Karpas-422 (cell line): ENCODE data around the gene URI1. TPM values are rescaled to one million over a fixed set of nuclear protein-coding genes. Genes with fewer than 3 reads are reported as not detected.
"Not testable (repeated sequence)": the region's sequence is repeated elsewhere in the genome, so short reads cannot be mapped to it uniquely, and the experiment has no call there.

Source experiments
- DNase-seq: peaks from one replicate; pipeline ENCODE4 v3.0.0-alpha.2; 2015
- H2AFZ ChIP-seq: fragments of 200-600 bp; sonication (generic); 2 replicates; pipeline ENCODE4 v1.6.1; 2014; ENCODE audit warnings: antibody characterized with exemption, low read length, mixed read lengths
- H3K27ac ChIP-seq: fragments of 200-600 bp; sonication (generic); 2 replicates; pipeline ENCODE4 v1.5.1; 2014; ENCODE audit warnings: mild to moderate bottlenecking, low read length, moderate library complexity
- H3K27me3 ChIP-seq: fragments of 200-600 bp; sonication (generic); 2 replicates; pipeline ENCODE4 v1.6.1; 2014; ENCODE audit warnings: low read length, mixed read lengths
- H3K36me3 ChIP-seq: fragments of 200-600 bp; sonication (generic); 2 replicates; pipeline ENCODE4 v1.6.1; 2014; ENCODE audit warnings: low read length, mixed read lengths; ENCODE audit not compliant: insufficient read depth
- H3K4me1 ChIP-seq: fragments of 200-600 bp; sonication (generic); 2 replicates; pipeline ENCODE4 v1.6.1; 2014; ENCODE audit warnings: mild to moderate bottlenecking, low read length, mixed read lengths
- H3K4me2 ChIP-seq: fragments of 200-600 bp; sonication (generic); 2 replicates; pipeline ENCODE4 v1.6.1; 2014; ENCODE audit warnings: low read length, low read depth, mild to moderate bottlenecking; ENCODE audit not compliant: poor library complexity, severe bottlenecking
- H3K4me3 ChIP-seq: fragments of 200-600 bp; sonication (generic); 2 replicates; pipeline ENCODE4 v1.5.1; 2014; ENCODE audit warnings: mild to moderate bottlenecking, antibody characterized with exemption, low read length, mixed read lengths
- H3K79me2 ChIP-seq: fragments of 200-600 bp; sonication (generic); 2 replicates; pipeline ENCODE4 v1.6.1; 2014; ENCODE audit warnings: mild to moderate bottlenecking, low read length, mixed read lengths
- H3K9ac ChIP-seq: fragments of 200-600 bp; sonication (generic); 2 replicates; pipeline ENCODE4 v1.6.0; 2014; ENCODE audit warnings: low read length
- H3K9me2 ChIP-seq: fragments of 200-600 bp; sonication (generic), shearing (Covaris generic); replicated peaks from 2 replicates; pipeline ENCODE4 v1.6.0; 2014; ENCODE audit warnings: mild to moderate bottlenecking, low read length, moderate library complexity; ENCODE audit not compliant: insufficient read depth
- H3K9me3 ChIP-seq: fragments of 300-700, 200-600 bp; sonication (generic); 2 replicates; pipeline ENCODE4 v1.6.1; 2014; ENCODE audit warnings: low read length, mixed read lengths
- H4K20me1 ChIP-seq: fragments of 200-600 bp; sonication (generic); 2 replicates; pipeline ENCODE4 v1.6.1; 2014; ENCODE audit warnings: mild to moderate bottlenecking, antibody characterized with exemption, low read length, low read depth; ENCODE audit not compliant: insufficient read depth
- total RNA-seq: library from RNA; depleted of rRNA; stranded (reverse); fragments of >200 nt; shearing (Covaris generic); gene quantifications from 2 replicates; pipeline ENCODE4 v1.2.3, GENCODE V29; 2014; ENCODE audit warnings: low replicate concordance

URI1 gene
- total RNA-seq, 1 experiment from 2014 or later: 77.7 TPM

DNA sequence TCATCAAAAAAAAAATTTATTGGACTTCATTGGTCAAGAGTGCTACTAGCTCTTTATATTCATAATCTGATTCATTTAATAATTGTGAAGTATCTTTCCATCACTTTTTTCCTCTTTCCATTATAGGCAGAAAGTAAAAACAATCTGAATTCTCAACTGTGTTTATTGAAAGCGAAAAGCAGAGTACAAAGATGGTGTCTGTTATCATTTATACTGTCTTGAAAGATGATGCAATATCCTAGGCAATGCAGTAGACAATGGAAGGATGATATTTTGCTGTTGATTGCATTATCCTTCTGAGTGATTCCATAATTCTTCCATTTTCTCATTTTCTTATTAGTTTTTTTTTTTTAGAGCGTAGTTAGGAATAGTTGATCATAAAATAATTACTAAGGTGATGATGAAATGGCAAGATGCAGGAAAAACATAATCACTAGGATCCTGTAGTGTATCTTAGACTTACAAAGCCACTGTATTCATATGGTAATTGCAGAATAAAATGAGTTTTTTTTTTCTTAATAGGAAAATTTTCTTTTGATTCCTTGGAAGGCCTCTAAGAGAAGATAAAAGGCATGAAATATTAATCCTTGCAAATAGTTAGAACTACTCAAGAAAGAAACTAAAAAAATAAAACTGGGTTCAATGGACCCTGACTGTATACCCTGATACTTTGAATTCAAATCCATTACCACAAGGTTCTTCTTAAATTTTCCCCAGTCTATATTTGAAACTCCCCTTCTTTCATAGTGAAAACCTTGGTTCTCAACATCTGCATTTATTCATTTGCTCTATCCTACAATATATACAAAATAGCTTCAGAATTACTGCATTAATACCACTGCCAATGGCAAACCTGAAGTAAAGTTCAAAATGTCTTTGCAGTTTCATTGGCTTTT lies 11.6 kb downstream of the URI1 start:
- H3K27ac ChIP-seq: peak overlapping the region; percentile 14; the same call in 1 of the 2 replicates
- no peaks in the 10 kb centered on the region for H4K20me1 ChIP-seq
- no peaks in the 10 kb centered on the region for H3K9me2 ChIP-seq
- no peak overlapping the region for H3K4me3 ChIP-seq
- peaks cover 92% of the 10 kb centered on the region for H3K79me2 ChIP-seq
- H3K9me3 ChIP-seq: no peaks in the 10 kb centered on the region
- no peak overlapping the region for H3K9ac ChIP-seq
- H3K4me2 ChIP-seq: no peak overlapping the region
- H2AFZ ChIP-seq: no peak overlapping the region
- no peak for DNase-seq
- no peaks in the 10 kb centered on the region for H3K27me3 ChIP-seq
- H3K36me3 ChIP-seq: peaks cover 8% of the 10 kb centered on the region; the same call in 1 of the 2 replicates
- peaks cover 3% of the 10 kb centered on the region; the same call in 1 of the 2 replicates for H3K4me1 ChIP-seq

DNA sequence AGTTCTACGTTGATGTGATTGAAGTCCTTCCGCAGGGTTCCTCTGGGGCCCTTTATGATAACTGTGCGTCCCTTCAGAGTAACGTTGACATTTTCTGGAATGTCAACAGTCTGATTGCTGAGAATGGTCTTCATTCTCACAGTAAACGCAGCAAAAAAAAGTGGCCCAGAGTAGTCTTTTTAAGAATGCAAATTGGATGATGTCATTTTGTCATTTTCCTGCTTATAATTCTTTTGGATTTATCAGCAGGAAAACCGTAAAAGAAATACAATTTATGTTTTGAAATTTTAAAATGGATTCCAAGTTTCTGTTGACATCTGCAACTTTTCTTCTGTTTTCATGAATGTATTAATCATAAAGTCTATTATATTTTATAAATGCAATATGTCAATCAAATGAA lies 14.8 kb downstream of the URI1 start:
- Histone ChIP-seq H3K27ac (no peak overlapping the region), H3K4me3 (no peak overlapping the region), H3K9me2 (no peaks in the 10 kb centered on the region), H3K36me3 (peaks cover 4% of the 10 kb centered on the region; the same call in 1 of the 2 replicates), H3K9ac (no peak overlapping the region), H2AFZ (no peak overlapping the region), H4K20me1 (0 out of 2 replicates have a peak, but pooled peaks cover 5% of the 10 kb centered on the region), H3K4me1 (peaks cover 3% of the 10 kb centered on the region; the same call in 1 of the 2 replicates), H3K4me2 (no peak overlapping the region), H3K79me2 (peaks cover 100% of the 10 kb centered on the region), H3K27me3 (no peaks in the 10 kb centered on the region), H3K9me3 (no peaks in the 10 kb centered on the region)
- DNase-seq: no peak

DNA sequence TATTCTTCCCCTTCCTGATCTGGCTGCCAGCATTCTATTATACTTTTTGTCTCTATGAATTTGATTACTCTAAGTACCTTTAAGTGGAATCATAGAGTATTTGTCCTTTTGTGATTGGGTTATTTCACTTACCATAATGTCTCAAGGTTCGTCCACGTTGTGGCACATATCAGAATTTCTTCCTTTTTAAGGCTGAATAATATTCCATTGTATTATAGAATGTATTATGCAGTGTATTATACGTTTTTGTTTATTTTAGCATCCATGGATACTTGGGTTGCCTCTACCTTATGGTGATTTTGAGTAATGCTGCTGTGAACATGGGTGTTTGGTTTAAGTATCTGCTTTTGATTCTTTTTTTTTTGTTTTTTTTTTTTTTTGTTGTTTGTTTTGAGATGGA lies 19.3 kb downstream of the URI1 start:
- H2AFZ ChIP-seq: no peak overlapping the region
- H3K9ac ChIP-seq: no peak overlapping the region
- H3K27ac ChIP-seq: no peak overlapping the region
- peaks cover 5% of the 10 kb centered on the region; the same call in 1 of the 2 replicates for H4K20me1 ChIP-seq
- DNase-seq: no peak
- no peaks in the 10 kb centered on the region for H3K9me3 ChIP-seq
- H3K9me2 ChIP-seq: no peaks in the 10 kb centered on the region
- peaks cover 4% of the 10 kb centered on the region; the same call in 1 of the 2 replicates for H3K36me3 ChIP-seq
- H3K4me3 ChIP-seq: no peak overlapping the region
- H3K79me2 ChIP-seq: peaks cover 99% of the 10 kb centered on the region
- H3K4me2 ChIP-seq: no peak overlapping the region
- H3K27me3 ChIP-seq: no peaks in the 10 kb centered on the region
- H3K4me1 ChIP-seq: peaks cover 33% of the 10 kb centered on the region

DNA sequence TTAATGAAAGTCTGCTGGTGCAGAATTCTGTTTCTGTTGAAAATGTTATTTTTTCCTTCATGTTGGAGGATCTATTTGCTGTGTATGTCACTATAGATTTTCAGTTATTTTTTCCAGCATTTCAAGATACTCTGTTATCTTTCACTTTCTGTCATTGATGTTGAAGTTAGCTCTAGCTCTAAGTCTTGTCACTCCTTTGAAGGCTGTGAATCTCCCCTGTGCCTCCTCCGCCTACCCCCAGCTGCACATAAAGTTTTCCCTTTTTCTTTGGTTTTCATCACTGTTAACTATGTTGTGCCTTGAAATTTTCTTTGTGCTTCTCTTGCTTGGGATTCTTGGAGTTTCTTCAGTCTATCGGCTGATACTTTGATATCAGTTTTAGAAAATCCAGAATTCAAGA lies 20.8 kb downstream of the URI1 start:
- H3K4me2 ChIP-seq: no peak overlapping the region
- no peaks in the 10 kb centered on the region for H3K27me3 ChIP-seq
- H3K27ac ChIP-seq: 0 out of 2 replicates have a peak overlapping the region, but pooled peaks have one; percentile 0
- H3K4me3 ChIP-seq: no peak overlapping the region
- H2AFZ ChIP-seq: no peak overlapping the region
- peaks cover 48% of the 10 kb centered on the region for H3K4me1 ChIP-seq
- H4K20me1 ChIP-seq: peaks cover 13% of the 10 kb centered on the region; the same call in 1 of the 2 replicates
- no peaks in the 10 kb centered on the region for H3K9me2 ChIP-seq
- no peak for DNase-seq
- 0 out of 2 replicates have a peak, but pooled peaks cover 3% of the 10 kb centered on the region for H3K36me3 ChIP-seq
- no peaks in the 10 kb centered on the region for H3K9me3 ChIP-seq
- H3K79me2 ChIP-seq: peaks cover 99% of the 10 kb centered on the region
- H3K9ac ChIP-seq: no peak overlapping the region

DNA sequence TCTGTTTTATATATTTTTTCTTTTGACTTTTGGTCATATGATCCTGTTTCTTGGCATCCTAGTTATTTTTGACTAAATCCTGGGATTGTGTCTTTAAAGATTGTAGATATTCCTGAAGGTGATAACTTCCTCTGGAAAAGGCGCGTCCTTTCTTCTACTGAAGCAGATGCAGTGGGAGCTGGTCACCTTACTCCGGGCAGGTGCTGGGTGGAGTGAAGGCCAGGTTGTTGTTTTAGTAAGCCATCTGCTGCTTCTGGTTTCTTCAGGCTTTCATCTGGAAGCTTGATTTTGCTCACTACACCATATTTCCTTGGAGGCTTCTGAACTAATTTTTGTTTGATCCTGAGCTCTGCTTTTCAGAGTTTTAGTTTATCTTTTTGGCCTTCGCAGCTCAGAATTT lies 21.5 kb downstream of the URI1 start:
- H3K9ac ChIP-seq: no peak overlapping the region
- H3K9me2 ChIP-seq: no peaks in the 10 kb centered on the region
- peaks cover 50% of the 10 kb centered on the region for H3K4me1 ChIP-seq
- H3K36me3 ChIP-seq: no peaks in the 10 kb centered on the region
- no peak overlapping the region for H3K4me3 ChIP-seq
- no peak overlapping the region for H3K4me2 ChIP-seq
- peaks cover 98% of the 10 kb centered on the region for H3K79me2 ChIP-seq
- peaks cover 14% of the 10 kb centered on the region; the same call in 1 of the 2 replicates for H4K20me1 ChIP-seq
- H3K27me3 ChIP-seq: no peaks in the 10 kb centered on the region
- H3K27ac ChIP-seq: no peak overlapping the region
- no peak overlapping the region for H2AFZ ChIP-seq
- no peak for DNase-seq
- no peaks in the 10 kb centered on the region for H3K9me3 ChIP-seq

DNA sequence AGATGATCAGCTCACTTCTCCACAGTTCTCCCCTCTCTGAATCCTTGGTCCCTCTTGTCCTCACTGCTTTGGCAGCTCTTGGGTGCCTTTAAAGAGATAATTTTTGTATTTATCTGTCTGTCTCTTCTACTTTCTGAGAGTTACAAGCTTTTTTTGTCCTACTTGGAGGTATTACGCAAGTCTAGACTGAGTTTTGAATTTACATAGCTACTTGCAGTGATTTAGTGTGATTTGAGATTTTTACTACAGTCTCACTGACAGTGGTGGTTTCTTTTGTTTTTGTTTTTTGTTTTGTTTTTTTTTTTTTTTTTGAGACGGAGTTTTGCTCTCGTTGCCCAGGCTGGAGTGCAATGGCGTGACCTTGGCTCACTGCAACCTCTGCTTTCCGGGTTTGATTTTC lies 22.1 kb downstream of the URI1 start:
- Histone ChIP-seq H3K9me3 (no peaks in the 10 kb centered on the region), H3K27ac (no peak overlapping the region), H3K27me3 (no peaks in the 10 kb centered on the region), H3K9me2 (no peaks in the 10 kb centered on the region), H4K20me1 (peaks cover 10% of the 10 kb centered on the region; the same call in 1 of the 2 replicates), H3K4me1 (peaks cover 54% of the 10 kb centered on the region), H3K79me2 (peaks cover 98% of the 10 kb centered on the region), H3K4me2 (no peak overlapping the region), H3K9ac (no peak overlapping the region), H3K36me3 (no peaks in the 10 kb centered on the region), H3K4me3 (no peak overlapping the region), H2AFZ (no peak overlapping the region)
- no peak for DNase-seq

DNA sequence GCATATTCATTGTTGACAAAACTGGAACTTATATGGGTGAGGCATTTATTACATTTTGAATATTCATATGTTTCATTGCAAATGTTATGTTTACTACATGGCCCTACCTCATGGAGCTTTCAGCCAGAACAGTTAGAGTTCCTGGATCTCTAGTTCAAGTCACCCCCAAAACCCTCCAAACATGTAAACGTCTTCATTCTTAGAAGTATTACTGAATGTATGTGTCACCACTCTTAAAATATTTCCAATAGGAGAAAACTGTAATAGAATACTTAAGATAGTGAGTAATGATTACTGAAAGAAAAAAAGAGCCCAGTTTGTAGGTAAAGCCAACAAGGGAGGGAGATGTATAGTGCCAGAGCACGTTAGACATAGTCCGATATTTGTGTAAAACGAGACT lies 23.5 kb downstream of the URI1 start:
- Histone ChIP-seq H3K4me3 (no peak overlapping the region), H4K20me1 (peaks cover 9% of the 10 kb centered on the region; the same call in 1 of the 2 replicates), H3K9me2 (no peaks in the 10 kb centered on the region), H2AFZ (no peak overlapping the region), H3K27ac (peak overlapping the region; percentile 61; the same call in 1 of the 2 replicates), H3K9ac (no peak overlapping the region), H3K4me1 (peaks cover 58% of the 10 kb centered on the region), H3K4me2 (peak overlapping the region; percentile 44), H3K79me2 (peaks cover 98% of the 10 kb centered on the region), H3K36me3 (no peaks in the 10 kb centered on the region), H3K9me3 (no peaks in the 10 kb centered on the region), H3K27me3 (no peaks in the 10 kb centered on the region)
- no peak for DNase-seq

DNA sequence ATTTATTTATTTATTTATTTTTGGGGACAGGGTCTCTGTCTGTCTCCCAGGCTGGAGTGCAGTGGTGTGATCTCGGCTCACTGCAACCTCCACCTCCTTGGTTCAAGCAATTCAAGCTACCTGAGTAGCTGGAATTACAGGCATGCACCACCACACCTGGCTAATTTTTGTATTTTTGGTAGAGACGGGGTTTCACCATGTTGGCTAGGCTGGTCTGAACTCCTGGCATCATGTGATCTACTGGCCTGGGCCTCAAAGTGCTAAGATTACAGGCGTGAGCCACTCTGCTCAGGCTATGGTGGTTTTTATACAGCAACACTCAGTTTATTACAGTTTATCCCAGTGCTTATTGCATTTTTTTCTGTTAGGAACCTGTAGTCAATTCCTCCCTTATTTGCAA lies 24.1 kb downstream of the URI1 start:
- peak overlapping the region; percentile 44 for H3K4me2 ChIP-seq
- not testable (repeated sequence) for H3K27me3 ChIP-seq
- H4K20me1 ChIP-seq: peaks cover 13% of the 10 kb centered on the region; the same call in 1 of the 2 replicates

More for the DNA sequence above, 24.1 kb downstream of the URI1 start:
- H3K36me3 ChIP-seq, H3K4me3 ChIP-seq, H3K9me2 ChIP-seq, H3K9me3 ChIP-seq, H2AFZ ChIP-seq, DNase-seq: not testable (repeated sequence)
- Histone ChIP-seq H3K79me2 (peaks cover 98% of the 10 kb centered on the region), H3K4me1 (peaks cover 64% of the 10 kb centered on the region), H3K9ac (peak overlapping the region; percentile 22; the same call in 1 of the 2 replicates), H3K27ac (peak overlapping the region; percentile 61)
